SIG-M5 treated with dmso at 0.1 percent for 504 hours (cell line): Measurements from ENCODE around the gene TGFA.

ENCODE experiments used
- DNase-seq: peaks from one replicate; lab custom pipeline; 2025; ENCODE audit not compliant: unreplicated experiment; lab: John Stamatoyannopoulos, UW

The TGFA gene

DNA sequence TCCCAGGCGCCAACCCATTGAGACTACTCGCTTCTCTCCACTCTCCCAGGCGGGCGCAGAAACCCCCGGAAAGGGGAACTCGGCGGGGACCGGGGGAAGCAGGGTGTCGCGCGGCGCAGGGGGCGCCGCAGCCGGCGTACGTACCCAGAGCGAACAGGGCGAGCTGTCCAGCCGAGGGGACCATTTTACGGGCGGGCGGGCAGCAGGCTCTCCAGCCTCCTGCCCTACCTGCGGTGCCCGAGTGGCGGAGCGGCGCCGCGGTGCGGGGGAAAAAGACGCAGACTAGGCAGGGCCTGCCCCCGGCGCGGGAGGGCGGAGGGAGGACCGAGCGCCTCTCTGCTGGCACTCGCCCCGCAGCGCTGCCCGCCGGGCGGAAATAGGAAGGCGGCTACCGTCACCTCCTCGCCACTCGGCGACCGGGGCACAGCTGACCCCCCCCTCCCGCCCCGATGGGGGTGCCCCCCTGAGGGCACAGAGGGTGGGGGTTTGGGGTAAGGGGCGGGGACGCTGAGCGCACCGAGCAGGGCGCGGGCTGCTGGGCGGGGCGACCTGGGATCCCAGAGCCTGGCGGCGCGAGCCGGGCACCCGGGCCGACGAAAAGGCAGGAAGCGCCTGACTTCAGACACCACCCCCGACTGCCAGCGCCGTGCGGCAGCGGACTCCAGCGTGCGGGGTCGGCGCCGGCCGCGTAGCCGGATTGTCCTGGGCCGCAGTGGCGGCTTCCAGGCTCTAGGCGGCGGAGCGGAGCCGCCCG is at the start of gene TGFA:
Gene TGFA (minus strand): TSS at position 243 of the 754 bp plus-strand sequence. CDS start 59 bp downstream, at position 184.
- peak; percentile 61 for DNase-seq

DNA sequence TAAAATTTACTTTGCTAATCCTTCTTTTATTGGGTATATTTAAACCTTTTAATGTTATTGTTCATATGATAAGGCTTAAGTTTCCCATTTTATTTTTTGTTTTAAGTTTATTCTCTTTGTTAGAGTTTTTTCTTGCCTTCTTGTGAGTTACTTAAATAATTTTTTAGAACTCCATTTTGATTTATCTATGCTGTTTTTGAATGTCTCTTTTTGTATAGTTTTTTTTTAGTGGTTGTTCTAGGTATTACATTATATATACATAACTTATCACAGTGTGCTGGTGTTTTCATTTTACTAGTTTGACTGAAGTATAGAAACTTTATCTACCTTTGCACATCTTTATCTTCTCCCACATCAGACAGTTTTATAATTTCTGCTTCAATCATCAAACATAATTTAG is 49.4 kb upstream of the TGFA start:
- peak; percentile 14 for DNase-seq

DNA sequence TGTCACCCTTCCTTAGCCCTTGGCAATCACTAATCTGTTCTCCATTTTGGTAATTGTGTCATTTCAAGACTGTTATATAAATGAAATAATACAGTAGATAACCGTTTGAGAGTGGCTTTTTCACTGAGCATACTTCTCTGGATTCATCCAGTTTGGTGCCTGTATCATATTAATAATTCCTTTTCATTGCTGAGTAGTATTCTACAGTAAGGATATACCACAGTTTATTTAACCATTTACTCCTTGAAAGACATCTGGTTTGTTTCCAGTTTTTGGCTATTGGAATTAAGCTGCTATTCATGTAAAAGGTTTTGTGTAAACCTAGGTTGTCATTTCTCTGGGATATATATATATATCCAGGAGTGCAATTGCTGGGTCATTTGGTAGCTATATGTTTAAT is 44.6 kb upstream of the TGFA start:
- no peak for DNase-seq

DNA sequence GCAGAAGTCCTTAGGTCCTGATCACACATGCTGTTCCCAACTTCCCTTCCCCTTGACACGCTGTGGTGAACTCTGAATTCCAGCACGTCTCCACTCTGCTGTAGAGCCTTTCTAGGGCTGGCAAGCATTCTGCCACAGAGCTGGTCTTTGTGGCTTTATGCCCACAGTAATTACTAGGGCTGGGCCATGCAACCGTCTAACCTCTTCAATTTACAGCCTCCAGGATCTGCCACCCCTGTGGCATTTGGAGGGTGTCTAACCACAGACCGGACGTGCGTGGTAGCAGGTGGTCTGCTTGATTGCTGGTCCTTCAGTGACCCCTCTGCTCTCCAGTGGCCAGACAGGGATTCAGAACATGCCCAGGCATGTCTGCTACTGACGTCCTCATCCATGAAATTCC is 43.1 kb upstream of the TGFA start:
- no peak for DNase-seq

GRCh38 chr2:70596293-70596692 is 42.7 kb upstream of the TGFA start:
- DNase-seq, result no peak

DNA sequence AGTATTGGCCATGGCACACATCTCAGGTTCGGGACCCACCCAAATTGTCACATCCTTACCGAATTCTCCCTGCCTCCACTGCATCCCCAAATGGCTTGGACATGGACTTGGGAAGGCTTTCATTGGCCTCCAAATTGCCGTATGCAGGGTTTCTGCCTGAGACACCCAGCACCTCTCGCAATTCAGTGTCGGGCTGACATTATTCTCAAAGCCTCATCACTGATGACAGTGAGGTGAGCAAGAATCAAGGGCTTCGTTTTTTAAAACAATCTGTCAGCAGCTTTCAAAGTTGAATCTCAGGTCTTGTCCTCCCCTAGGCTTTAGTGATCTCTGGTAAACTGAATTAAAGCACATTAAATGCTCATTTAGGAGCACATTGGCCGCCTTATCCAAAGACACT is 29.5 kb upstream of the TGFA start:
- no peak for DNase-seq

DNA sequence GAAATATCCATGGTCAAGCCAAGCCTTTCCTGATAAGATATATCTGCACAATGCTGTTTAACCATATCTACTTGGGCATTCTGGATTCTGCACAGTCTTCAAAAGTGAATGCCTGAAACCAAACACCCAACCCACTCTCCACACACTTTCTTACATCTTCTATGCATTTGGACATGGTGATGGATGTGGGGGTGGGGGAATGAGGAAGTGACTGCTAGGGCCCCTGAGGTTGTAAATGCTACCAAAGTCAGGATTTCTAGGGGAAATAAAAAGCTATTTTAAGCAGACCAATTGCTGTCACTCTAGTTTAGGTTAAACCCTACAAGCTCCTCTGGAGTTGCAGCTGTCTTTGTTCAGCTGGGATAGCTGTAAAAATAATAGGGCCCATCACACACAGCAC is 26.7 kb upstream of the TGFA start:
- DNase-seq, result peak; percentile 53

DNA sequence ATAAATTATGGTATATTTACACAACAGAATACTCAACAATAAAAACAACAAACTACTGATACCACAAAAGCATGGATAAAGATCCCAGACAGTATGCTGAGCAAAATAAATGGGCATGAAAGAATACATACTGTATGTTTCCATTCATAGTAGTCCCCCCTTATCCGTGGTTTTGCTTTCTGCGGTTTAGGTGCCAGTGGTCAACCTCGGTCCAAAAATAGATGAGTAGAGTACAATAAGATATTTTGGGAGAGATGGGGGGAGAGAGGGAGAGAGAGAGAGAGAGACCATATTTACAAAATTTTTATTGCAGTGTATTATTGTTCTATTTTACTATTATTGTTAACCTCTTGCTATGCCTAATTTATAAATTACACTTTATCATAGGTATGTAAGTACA is 21.0 kb upstream of the TGFA start:
- no peak for DNase-seq

- DNase-seq, result no peak
Measured at GRCh38 chr2:70574109-70574508, 20.5 kb upstream of the TGFA start.

DNA sequence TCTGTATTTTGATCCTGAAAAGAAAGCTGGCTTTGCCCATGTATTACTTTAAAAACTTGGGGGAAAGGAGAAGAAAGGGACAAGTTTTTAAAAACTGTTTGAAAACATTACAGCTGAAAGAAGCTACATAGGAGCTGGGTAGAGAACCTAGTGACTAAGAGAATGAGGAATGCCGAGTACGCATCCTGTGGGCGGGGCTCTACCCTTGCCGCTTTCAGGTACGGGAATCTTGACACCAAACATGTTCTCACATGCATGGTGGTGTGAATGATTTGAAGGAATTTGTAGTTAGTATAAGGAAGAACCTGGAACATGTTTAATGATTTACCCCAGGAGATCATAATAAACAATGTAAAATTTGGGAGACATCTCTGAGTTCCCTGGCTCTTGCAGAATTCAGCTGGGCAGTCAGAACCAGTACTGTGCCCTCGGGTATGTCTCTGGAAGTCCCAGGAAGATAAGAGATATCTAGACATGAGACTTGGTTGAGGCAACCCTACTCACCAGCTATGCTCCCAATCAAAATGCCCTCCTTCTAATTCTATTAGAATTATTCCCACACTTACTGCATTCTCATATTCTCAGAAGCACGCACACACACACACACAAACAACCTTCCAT is 16.5 kb upstream of the TGFA start:
- DNase-seq, result no peak

GRCh38 chr2:70569559-70569958 is 15.9 kb upstream of the TGFA start:
- DNase-seq, result no peak

DNA sequence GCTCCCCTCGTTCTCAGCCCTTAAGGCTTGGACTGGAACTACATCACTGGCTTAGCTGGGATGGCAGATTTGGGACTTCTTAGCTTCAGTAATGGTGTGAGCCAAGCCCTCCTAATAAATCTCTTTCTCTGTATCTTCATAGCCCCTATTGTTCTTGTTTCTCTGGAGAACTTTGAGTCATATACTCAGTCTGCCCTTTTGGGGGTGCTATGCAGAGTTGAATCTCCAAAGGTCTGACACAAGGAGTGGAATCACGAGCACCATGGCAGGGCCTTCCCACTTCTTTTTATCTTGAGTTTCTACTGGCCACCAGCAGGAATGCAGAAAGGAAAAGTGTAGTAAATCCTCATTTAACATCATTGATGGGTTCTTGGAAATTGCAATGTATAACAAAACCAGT is 13.3 kb upstream of the TGFA start:
- no peak for DNase-seq

DNA sequence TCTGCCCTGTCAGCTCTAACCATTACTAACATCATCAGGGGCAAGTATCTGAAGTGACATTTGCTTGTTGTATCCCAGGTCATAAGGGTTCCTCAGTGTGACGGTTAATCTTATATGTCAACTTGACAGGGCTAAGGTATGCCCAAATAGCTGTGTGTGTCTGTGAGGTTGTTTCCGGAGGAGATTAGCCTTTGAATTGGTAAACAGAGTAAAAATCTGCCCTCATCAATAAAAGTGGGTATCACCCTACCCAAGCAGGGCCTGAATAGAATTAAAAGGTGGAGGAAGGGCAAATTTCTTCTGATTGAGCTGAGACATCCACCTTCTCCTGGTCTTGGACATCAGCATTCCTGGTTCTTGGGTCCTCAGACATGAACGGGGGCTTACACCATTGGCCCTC is 12.8 kb upstream of the TGFA start:
- no peak for DNase-seq

- DNase-seq, result no peak
Measured at GRCh38 chr2:70565039-70565731, 11.6 kb upstream of the TGFA start.

DNA sequence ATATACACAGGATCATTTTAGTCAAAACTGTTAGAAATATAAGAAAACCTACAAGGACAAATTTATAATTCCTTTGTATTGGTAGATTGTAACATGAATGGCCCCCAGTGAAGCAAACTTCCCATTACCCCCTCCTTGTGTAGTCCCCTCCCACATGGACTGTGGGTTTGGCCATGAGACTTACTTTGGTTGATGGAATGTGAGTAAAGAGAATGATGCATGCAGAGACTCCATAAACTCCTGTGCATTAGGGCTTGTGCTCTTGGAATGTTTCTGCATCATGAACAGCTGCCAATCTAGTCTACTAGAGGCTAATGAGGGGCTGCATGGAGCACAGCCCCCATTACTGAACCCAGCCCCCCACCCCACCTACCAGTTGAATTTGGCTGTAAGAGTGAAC is 8.3 kb upstream of the TGFA start:
- DNase-seq, result no peak

- DNase-seq, result no peak
Measured at GRCh38 chr2:70560442-70560841, 6.8 kb upstream of the TGFA start.

DNA sequence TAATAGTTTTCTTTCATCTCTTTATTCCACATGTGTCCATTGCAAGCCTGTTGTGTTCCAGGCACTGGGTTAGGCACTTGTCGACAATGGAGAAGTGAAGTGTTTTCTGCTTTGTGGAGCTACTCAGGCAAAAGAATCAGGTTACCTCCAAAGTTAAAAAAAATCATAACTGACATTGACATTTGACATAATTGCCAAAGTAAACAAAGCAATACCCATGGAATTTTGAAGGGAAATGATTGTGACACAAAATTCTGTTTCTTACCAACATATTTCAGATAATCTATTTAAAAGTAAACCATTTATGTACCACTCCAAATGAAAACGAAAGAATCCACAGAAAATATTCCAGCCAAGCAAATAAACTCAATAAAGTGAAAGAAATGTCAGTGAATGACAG is 6.4 kb upstream of the TGFA start:
- no peak for DNase-seq

DNA sequence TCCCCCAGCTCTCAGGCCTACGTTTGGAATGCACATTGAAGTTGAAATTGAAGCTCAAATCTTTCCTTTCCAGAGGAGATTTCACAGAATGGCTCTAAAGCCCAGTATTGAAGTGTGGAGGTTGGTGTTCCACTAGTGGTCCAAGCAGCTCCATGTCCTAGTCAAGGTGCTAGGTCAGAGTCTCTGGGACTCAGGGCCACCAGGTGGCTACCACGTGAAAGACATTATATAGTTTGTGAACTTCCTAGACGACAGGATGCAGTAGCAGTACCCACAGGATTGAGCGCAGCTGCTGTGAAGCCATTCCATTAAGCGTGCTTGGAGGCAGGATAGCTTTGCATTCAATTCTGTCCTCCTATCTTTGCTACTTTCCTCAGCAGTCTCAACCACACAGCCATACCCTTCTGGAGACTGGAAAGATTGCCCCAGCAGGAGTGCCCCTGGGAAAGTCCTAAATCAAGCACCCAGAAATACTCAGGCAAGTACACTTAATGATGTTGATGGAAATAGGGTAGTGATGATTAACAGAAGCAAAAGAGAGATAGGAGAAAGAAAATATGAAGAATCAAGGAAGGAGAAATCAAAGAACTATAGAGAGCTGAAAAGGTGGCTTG is 4.7 kb upstream of the TGFA start:
- no peak for DNase-seq

DNA sequence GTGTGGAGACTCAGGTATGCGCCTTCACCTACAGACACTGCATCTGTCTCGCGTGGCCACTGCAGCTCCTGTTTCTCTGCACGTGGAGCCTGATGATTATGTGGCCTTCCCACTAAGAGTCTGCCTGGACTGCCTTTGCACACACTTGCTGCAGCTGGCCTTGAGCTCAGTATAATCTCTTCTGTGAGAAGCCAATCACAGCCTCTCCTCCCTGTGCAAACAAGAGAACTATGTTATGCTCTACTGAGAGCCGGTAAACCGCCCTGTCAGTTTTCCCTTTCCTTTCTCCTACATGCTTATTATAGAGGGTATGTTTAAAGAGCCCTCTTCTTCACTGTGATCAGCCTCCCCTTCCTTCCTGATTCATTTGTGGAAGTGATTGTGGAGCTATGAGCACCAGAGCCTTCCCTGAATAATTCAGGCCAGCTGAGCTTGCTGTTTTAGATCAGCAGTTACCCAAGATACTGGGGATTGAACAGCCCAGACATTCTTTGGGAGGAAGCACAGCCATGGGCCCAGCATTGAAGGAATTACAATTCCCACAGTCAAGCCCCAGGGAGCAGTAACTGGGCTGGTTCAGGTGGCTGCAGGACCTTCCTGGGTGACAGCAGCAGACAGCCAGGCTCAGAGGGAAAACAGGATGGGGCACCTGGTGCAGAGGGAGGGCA is 3.7 kb upstream of the TGFA start:
- DNase-seq, result peak; percentile 7

GRCh38 chr2:70556608-70557007 is 3.0 kb upstream of the TGFA start:
- no peak for DNase-seq

- DNase-seq, result no peak
Measured at GRCh38 chr2:70554338-70554892, 789 bp upstream of the TGFA start.
